ENCODE results near the gene AHRR.

The AHRR gene

DNA sequence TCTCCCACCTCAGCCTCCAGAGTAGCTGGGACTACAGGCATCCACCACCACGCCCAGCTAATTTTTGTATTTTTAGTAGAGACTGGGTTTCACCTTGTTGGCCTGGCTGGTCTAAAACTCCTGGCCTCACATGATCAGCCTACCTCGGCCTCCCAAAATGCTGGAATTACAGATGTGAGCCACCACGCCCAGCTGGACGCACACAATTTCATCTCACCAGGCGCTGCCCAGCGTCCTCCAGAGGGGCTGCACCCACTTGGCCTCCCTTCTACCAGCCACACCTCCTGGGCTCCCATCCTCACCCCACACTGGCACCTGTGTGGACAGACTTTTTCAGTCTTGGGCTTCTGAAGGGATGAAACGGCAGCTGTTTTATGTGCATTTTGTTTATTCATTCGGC lies 117.7 kb downstream of the AHRR start:
- no peaks in the 10 kb centered on the region for H3K4me1 ChIP-seq
- H3K4me3 ChIP-seq: no peak overlapping the region
- no peaks in the 10 kb centered on the region for H3K36me3 ChIP-seq (replicated peaks)
- in situ Hi-C loops (cut with MboI; ENCODE audit: low sequenced_read_pairs): loop anchor here (5.0 kb wide), 1 partner anchor 127 kb away; no protein-coding TSS in a partner anchor
- no peaks in the 10 kb centered on the region for H3K9me3 ChIP-seq
- H3K27me3 ChIP-seq (ENCODE audit: low read depth): no peaks in the 10 kb centered on the region
- DNase-seq (ENCODE audit: low spot score in 2 of 2): no peak

DNA sequence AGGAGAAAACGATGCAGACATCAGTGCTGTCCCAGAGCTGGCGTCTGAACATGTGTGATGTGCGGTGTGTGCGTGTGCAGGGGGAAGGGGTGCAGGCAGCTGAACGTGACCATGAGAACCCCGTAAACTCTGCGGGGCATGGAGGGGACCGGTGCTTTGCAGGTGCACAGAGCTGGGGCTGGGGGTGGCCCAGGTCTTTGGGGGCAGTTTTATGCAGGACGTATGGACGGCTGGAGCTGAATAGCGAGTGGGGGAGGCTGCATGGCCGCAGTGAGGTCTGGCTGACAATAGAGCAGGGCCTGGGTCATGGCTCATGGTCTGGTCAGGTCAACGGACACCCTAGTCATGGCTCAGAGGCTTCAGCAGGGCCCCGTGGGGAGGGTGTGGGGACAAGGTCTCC lies 118.1 kb downstream of the AHRR start:
- Histone ChIP-seq H3K36me3 (replicated peaks) (no peaks in the 10 kb centered on the region), H3K27me3 (ENCODE audit: low read depth) (no peaks in the 10 kb centered on the region), H3K9me3 (no peaks in the 10 kb centered on the region), H3K4me3 (no peak overlapping the region), H3K4me1 (no peaks in the 10 kb centered on the region)
- DNase-seq (ENCODE audit: low spot score in 2 of 2): no peak
- in situ Hi-C loops (cut with MboI; ENCODE audit: low sequenced_read_pairs): loop anchor here (5.0 kb wide), 1 partner anchor 127 kb away; no protein-coding TSS in a partner anchor

DNA sequence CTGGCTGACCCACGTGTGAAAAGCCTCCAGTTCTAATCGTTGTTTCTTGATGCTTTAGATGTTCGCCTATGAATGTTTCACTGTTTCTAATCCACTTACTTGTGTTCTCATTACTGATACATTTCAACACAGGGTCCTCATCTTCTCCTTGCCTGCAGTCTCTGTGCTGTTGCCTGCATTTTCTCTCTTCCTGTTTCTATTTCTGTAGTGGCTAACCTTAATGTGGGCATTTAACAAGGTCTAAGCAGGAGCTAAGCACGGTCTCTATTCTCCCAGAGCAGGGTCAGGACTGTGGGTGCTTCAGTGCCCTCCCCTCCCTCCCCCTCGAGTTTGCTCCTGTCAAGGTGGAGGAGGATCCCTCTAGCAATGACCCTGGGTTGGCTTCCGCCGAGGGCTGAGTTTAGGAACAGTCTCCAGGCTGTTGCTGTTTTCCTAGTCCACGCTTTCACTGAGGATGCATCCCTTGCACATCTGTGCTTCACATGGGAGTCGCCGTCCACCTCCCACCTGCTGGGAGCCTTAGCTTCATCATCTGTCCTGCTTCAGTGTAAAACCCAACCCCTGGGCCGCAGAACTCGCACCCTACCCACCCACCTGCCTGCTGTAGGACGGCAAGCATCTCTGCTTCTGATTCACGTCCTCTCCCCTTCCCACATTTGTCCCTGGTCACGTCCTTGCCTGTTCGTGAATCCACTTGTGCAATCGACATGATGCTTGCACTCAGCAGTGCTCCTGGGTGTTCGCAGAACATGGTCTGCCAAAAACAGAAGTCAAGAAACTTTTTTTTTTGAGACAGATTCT lies 119.1 kb downstream of the AHRR start:
- no peaks in the 10 kb centered on the region for H3K27me3 ChIP-seq (ENCODE audit: low read depth)
- H3K9me3 ChIP-seq: no peaks in the 10 kb centered on the region
- DNase-seq (ENCODE audit: low spot score in 2 of 2): no peak
- no peak overlapping the region for H3K4me3 ChIP-seq
- H3K4me1 ChIP-seq: no peaks in the 10 kb centered on the region
- in situ Hi-C loops (cut with MboI; ENCODE audit: low sequenced_read_pairs): no loop called here
- no peaks in the 10 kb centered on the region for H3K36me3 ChIP-seq (replicated peaks)

DNA sequence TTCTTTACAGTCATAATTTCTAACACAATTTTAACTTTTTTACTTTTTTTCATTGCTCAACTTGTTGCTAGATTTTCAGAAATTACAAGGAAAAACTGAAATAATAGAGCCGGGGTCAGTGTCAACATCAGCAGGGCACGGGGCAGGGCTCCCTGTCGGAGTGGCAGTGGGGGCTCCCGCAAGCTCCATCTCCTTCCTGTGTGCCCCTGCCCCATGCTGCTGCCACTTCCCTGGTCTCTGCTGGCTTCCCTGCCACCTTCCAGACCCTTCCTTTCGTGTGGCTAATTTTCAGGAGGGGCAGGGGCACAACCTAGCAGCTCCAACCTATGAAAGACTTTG lies 120.5 kb downstream of the AHRR start:
- H3K27me3 ChIP-seq (ENCODE audit: low read depth): no peaks in the 10 kb centered on the region
- peaks cover 2% of the 10 kb centered on the region for H3K36me3 ChIP-seq (replicated peaks)
- H3K4me1 ChIP-seq: no peaks in the 10 kb centered on the region
- in situ Hi-C loops (cut with MboI; ENCODE audit: low sequenced_read_pairs): no loop called here
- DNase-seq (ENCODE audit: low spot score in 2 of 2): no peak
- H3K9me3 ChIP-seq: no peaks in the 10 kb centered on the region
- H3K4me3 ChIP-seq: peak overlapping the region; percentile 87

DNA sequence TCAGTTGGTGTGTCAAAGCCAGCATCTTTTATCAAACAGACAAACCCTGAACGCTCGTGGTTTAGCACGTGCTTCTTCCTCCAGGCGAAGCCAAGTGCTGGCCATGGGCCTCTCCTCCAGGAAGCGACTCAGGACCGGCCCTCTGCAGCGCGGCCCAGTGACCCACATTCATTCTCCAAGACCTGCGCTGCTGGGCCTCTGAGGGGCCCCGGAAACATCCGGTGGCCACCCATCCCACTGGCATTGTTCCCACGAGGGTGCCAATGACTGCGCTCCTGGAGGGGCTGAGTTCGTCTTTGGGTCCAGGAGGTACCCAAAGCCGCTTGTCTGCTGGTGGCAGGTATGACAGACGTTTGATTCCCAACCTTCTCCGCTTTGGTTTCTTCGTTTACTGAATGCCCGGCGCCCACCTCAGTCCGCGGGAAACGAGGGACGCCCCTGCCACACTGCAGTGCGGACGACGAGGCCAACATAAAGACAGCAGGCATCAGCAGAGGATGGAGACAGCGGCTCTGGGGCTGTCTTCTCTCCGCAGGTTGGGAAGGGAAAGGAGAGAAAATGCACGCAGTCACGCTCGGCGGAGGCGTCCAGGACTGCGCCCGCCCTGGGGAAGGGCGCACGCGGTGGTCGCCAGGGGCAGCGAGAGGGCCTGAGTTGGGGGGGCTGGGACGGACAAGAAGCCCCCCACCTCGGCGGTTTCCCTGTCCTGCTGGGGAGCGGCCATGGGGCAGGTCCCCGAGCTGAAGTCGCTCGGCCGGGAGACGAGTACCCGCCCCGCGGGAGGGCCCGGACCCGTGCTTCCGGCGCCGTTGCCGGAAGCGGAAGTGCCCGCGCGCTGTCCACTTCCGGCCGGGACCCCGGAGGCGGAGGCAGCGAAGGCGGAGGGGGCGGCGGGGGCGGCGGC lies 121.1 kb downstream of the AHRR start, which contains the start of gene EXOC3:
Gene EXOC3 (plus strand): TSS at position 842 of the 904 bp plus-strand sequence. CDS start 3,030 bp downstream, outside the sequence.
- peak; percentile 42 to 76 for DNase-seq (ENCODE audit: low spot score in 2 of 2)
- Histone ChIP-seq H3K27me3 (ENCODE audit: low read depth) (no peaks in the 10 kb centered on the region), H3K9me3 (no peaks in the 10 kb centered on the region), H3K4me1 (no peaks in the 10 kb centered on the region), H3K4me3 (peak within 1 kb of the TSS; percentile 87), H3K36me3 (replicated peaks) (peaks cover 8% of the 10 kb centered on the region)
- in situ Hi-C loops (cut with MboI; ENCODE audit: low sequenced_read_pairs): no loop called here

DNA sequence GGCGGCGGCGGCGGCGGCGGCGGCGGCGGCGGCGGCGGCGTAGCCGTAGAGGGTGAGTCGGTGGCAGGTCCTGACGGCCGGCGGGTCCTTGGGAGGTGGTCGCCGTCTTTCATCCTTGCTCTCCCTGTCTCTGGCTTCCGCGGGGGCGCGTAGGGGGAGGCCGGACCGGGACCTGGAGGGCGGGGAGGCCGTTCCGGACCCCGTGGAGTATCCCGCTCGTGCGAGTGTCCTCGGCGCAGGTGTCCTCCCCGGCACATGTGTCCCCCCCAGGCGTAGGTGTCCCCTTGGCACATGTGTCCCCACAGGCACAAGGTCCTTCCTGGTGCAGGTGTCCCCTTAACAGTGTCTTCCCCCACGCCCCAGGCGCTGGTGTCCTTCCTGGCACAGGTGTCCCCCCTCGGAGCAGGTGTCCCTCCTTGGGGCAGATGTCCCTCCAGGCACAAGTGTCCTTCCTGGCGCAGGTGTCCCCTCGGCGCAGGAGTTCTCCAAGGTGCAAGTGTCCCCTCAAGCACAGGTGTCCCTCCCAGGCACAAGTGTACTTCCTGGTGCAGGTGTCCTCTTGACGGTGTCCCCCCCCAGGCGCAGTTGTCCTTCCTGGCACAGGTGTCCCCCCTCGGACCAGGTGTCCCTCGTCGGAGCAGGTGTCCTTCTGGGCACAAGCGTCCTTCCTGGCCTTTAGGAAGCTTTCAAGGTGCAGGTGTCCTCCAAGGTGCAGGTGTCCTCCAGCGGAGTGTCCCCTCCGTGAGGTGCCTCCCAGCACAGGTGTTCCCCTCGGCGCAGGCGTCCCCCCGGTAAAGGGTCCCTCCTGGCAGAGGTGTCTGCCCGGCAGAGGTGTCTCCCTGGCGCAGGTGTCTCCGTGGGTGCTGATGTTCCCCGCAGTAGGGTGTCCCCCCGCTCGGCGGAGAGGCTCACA lies 122.0 kb downstream of the AHRR start:
- Histone ChIP-seq H3K36me3 (replicated peaks) (peaks cover 17% of the 10 kb centered on the region), H3K4me1 (no peaks in the 10 kb centered on the region), H3K4me3 (peak overlapping the region; percentile 87), H3K27me3 (ENCODE audit: low read depth) (no peaks in the 10 kb centered on the region), H3K9me3 (no peaks in the 10 kb centered on the region)
- no peak for DNase-seq (ENCODE audit: low spot score in 2 of 2)
- in situ Hi-C loops (cut with MboI; ENCODE audit: low sequenced_read_pairs): no loop called here

DNA sequence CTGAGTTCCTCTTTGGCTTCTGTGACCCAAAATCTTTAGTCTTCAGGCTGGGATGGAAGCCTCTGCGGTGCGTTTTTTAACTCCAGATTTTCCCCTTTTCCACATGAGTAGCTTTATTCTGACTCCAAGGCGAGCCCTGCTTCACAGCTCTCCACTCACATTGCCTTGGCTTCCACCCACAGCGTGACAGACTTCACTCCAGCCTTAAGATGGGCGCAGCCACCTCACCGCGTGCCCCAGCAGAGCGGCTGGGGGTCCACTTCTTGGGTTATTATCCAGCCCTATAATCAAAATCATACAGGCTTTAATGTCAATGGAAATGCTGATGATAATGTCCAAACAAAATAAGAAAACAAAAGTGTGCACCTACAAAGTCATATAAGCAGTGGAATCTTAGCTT lies 122.7 kb downstream of the AHRR start:
- in situ Hi-C loops (cut with MboI; ENCODE audit: low sequenced_read_pairs): no loop called here
- peaks cover 25% of the 10 kb centered on the region for H3K36me3 ChIP-seq (replicated peaks)
- H3K27me3 ChIP-seq (ENCODE audit: low read depth): no peaks in the 10 kb centered on the region
- no peak for DNase-seq (ENCODE audit: low spot score in 2 of 2)
- H3K4me1 ChIP-seq: no peaks in the 10 kb centered on the region
- H3K9me3 ChIP-seq: no peaks in the 10 kb centered on the region
- peak overlapping the region; percentile 87 for H3K4me3 ChIP-seq

DNA sequence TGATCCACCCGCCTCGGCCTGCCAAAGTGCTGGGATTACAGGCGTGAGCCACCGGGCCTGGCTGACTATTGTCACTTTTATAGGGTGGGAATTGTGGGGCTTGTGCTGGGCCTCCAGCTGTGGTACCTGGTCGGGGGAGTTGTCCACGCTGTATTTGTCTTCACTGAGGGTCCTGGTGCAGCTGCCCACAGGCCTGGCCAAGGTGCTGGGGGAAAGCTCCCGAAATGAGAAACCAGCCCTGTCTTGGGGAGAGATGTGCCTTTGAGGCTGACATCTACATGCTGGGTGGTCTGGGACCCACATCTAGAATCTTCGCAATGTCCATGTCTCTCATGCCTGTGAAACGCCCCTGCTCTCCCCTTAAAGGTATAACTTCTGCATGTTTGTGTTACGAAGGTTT lies 124.1 kb downstream of the AHRR start:
- Histone ChIP-seq H3K4me3 (no peak overlapping the region), H3K27me3 (ENCODE audit: low read depth) (no peaks in the 10 kb centered on the region), H3K4me1 (no peaks in the 10 kb centered on the region), H3K36me3 (replicated peaks) (peaks cover 30% of the 10 kb centered on the region), H3K9me3 (no peaks in the 10 kb centered on the region)
- DNase-seq (ENCODE audit: low spot score in 2 of 2): no peak
- in situ Hi-C loops (cut with MboI; ENCODE audit: low sequenced_read_pairs): no loop called here

DNA sequence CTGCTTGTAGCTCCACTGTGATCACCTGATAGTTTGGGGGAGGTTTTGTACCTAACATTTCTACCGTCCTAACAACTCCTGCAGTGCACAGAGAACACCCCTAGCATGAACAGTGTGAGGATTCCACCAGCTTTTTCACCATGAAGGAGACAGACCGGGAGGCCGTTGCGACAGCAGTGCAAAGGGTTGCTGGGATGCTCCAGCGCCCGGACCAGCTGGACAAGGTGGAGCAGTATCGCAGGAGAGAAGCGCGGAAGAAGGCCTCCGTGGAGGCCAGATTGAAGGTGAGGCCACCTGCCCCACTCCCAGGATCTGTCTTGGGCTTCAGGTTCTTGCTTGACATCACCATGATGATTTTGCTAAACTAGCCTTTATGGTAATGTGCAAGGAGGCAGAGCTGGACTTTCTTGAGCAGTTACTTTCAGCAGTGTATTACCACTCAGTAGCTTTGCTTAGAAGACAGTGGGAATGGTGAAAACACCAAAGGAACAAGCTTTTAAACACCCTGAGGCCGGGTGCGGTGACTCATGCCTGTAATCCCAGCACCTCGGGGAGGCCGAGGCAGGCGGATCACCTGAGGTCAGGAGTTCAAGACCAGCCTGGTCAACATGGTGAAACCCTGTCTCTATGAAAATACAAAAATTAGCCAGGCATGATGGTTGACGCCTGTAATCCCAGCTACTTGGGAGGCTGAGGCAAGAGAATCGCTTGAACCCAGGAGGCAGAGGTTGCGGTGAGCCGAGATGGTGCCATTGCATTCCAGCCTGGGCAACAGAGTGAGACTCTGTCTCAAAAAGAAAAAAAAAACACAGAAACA lies 124.8 kb downstream of the AHRR start:
- no peaks in the 10 kb centered on the region for H3K27me3 ChIP-seq (ENCODE audit: low read depth)
- DNase-seq (ENCODE audit: low spot score in 2 of 2): no peak
- in situ Hi-C loops (cut with MboI; ENCODE audit: low sequenced_read_pairs): no loop called here
- H3K9me3 ChIP-seq: no peaks in the 10 kb centered on the region
- H3K36me3 ChIP-seq (replicated peaks): peaks cover 30% of the 10 kb centered on the region
- H3K4me1 ChIP-seq: no peaks in the 10 kb centered on the region
- H3K4me3 ChIP-seq: no peak overlapping the region

DNA sequence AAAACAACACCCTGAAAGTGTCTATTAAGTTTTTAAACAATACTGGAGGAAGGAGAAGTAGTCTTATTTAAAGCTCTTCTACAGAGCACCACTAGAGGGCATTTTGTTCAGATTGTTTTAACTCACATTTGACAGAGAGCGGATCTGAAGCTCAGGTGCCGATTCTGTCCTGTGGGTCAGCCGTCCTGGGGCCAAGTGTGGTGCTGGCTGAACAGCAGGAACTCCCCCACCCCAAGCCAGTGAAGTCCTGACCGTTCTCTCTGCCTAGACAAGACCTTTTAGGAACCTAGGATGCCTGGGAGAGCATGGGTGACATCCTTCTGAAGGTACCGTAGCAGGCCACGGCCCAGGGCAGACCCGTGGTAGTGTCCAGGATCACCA lies 125.4 kb downstream of the AHRR start:
- peaks cover 33% of the 10 kb centered on the region for H3K36me3 ChIP-seq (replicated peaks)
- in situ Hi-C loops (cut with MboI; ENCODE audit: low sequenced_read_pairs): no loop called here
- no peaks in the 10 kb centered on the region for H3K9me3 ChIP-seq
- no peak overlapping the region for H3K4me3 ChIP-seq
- DNase-seq (ENCODE audit: low spot score in 2 of 2): peak in 1 of 2 experiments; percentile 34
- H3K27me3 ChIP-seq (ENCODE audit: low read depth): no peaks in the 10 kb centered on the region
- no peaks in the 10 kb centered on the region for H3K4me1 ChIP-seq

DNA sequence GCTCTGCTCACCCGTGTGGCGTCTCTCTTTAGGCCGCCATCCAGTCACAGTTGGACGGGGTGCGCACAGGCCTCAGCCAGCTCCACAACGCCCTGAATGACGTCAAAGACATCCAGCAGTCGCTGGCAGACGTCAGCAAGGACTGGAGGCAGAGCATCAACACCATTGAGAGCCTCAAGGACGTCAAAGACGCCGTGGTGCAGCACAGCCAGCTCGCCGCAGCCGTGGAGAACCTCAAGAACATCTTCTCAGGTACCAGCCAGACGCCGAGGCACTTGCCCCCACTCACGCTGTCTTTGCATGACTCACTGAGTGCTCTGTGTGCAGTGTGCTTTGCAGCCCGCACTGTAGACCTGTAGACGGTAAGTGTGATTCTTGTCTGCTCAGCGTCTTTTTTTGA lies 126.0 kb downstream of the AHRR start:
- Histone ChIP-seq H3K4me1 (no peaks in the 10 kb centered on the region), H3K4me3 (no peak overlapping the region), H3K9me3 (peaks cover 4% of the 10 kb centered on the region; the same call in 1 of the 2 replicates), H3K27me3 (ENCODE audit: low read depth) (no peaks in the 10 kb centered on the region), H3K36me3 (replicated peaks) (peaks cover 39% of the 10 kb centered on the region)
- DNase-seq (ENCODE audit: low spot score in 2 of 2): no peak
- in situ Hi-C loops (cut with MboI; ENCODE audit: low sequenced_read_pairs): no loop called here

DNA sequence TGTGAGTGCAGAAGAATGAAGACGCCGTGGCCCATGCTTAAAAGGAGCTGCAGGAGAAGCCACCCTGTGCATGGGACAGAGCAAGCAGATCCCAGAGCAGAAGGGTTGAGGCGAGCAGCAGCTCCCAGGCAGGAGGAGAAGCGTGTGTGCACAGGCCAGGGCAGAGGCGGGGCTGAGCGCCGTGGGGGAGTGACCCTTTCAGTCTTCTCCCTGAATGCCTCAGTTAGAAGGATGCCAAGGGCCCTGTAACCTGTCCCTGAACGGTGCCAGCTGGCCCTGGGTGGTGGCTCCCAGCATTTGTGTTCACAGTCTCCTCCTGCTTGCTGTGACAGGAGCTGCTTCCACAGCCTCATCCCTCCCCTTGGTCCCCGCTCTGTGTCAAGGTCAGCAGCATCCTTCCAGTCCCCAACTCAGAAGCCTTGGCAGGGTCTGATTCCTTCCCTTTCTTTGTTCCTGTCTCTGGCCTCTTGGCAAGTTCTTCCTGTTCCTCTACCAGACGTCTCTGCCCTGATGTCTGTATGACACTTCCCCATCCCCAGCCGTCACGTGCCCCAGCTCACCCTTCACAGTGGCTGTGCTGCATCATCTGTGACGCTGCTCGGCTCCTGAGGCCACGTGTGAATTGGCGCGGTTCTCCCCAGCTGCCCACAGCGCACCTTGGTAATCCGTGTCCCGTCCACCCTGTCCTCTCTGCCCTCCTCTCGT lies 126.7 kb downstream of the AHRR start:
- Histone ChIP-seq H3K4me1 (no peaks in the 10 kb centered on the region), H3K27me3 (ENCODE audit: low read depth) (no peaks in the 10 kb centered on the region), H3K36me3 (replicated peaks) (peaks cover 43% of the 10 kb centered on the region), H3K9me3 (peaks cover 4% of the 10 kb centered on the region; the same call in 1 of the 2 replicates), H3K4me3 (no peak overlapping the region)
- in situ Hi-C loops (cut with MboI; ENCODE audit: low sequenced_read_pairs): no loop called here
- DNase-seq (ENCODE audit: low spot score in 2 of 2): no peak

Data from HAP-1 (cell line).